ENCODE measurements around the gene ZMYND15.
A peak's percentile ranks its signal among the peaks of the same experiment; 100 is the strongest.

The ZMYND15 gene

DNA sequence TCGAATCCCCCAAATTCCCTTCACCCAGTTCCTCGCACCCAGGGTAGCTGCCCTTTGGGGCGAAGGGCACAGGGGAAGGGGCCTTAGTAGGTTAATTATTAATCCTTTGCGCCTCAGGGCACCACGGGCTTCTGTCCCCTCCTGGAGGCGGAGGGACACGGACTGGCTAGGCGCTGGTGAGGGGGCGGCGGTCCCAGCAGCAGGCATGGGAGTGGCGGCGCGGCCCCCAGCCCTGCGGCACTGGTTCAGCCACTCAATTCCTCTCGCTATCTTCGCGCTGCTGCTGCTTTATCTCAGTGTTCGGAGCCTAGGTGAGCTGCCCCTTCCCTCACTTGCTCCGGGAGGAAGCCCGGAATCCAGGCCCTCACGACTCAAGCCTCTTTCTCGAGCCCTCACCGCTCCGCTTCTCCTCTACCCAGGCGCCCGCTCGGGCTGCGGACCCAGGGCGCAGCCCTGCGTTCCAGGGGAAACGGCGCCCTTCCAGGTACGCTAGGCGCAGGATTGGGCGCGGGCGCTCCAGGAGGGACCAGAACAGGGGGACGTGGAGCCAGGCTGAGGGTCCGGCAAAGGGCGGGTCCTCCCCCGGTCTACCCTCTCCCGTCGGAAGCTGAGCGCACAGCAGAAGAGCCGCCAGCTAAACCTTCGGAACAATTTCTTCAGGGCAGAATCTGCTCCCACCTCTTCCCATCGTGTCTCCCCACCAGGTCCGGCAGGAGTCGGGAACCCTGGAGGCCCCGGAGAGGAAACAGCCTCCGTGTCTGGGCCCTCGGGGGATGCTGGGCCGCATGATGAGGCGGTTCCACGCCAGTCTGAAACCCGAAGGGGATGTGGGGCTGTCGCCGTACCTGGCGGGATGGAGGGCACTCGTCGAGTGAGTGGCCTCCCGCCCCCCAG is 49.4 kb downstream of the ZMYND15 start, which contains the start of gene GLTPD2:
Gene GLTPD2 (plus strand): TSS at position 158 of the 894 bp plus-strand sequence. CDS start 48 bp downstream, at position 206.
- no peak for DNase-seq

DNA sequence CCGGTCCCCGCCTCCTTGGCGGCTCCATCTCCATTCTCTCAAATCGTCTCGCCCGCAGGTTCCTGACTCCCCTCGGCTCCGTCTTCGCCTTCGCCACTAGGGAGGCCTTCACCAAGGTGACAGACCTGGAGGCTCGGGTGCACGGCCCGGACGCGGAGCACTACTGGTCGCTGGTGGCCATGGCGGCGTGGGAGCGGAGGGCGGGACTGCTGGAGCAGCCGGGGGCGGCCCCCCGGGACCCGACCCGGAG is 50.0 kb downstream of the ZMYND15 start:
- DNase-seq: no peak

DNA sequence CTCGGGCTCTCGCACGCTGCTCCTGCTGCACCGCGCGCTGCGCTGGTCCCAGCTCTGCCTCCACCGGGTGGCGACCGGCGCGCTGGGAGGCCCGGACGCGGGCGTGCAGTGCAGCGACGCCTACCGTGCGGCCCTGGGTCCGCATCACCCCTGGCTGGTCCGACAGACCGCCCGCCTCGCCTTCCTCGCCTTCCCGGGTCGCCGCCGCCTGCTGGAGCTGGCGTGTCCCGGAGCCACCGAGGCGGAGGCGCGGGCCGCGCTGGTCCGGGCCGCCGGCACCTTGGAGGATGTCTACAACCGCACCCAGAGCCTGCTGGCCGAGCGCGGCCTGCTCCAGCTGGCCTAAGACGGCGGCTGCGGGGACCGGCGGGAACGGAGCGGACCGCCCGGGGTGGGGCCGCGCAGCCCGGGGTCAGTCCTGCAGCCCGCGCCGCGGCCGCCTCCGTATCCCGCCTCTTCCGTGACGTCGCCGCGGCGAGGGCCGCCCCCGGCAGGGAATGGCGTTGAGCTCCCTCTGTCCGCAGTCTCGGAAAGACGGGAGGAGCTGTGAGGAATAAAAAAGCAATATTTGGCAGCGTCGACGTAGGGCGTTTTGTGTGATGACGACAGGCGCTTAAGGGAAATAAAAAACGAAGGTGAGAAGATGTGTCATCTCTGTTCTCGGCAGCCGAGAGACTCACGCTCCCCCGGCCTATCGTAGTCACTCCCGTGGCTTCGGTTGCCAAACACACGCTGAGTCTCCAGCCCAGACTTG is 50.5 kb downstream of the ZMYND15 start:
- DNase-seq: peak; percentile 52

DNA sequence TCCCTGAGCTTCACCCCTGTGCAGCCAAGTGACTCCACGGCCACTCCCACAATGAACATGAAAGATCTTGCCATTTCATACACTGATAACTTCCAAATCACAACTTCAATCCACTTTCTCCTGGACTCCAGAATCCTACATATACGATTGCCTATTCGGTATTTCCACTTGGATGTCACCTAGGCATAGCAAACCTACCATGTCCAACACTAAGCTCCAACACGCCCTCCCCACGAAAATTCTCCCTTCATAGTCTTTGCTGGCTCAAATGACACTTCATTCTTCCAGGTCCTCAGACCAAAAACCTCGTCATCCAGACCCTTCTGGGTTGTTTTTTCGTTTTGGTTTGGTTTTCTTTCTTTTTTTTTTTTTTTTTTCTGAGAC is 51.1 kb downstream of the ZMYND15 start:
- DNase-seq: no peak

DNA sequence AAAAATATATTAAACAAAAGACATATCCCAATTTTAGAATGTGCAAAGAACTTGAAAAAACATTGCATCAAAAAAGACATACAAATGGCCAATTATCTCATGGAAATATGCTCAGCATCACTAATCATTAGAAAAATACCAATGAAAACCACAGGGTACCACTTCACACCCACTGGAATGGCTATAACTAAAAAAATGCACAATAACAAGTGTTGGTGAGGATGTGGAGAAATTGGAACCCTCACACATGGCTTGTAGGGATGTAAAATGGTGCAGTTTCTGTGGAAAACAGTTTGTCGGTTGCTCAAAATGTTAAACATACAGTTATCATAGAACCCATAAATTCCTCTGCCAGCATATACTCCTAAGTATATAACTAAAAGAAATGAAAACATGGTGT is 55.5 kb downstream of the ZMYND15 start:
- DNase-seq: no peak

All from effector CD8-positive, alpha-beta T cell (primary cell).